ENCODE results near the gene MAPK8IP3.
A peak's percentile ranks its signal among the peaks of the same experiment; 100 is the strongest.
"Not testable (repeated sequence)": the region's sequence is repeated elsewhere in the genome, so short reads cannot be mapped to it uniquely, and the experiment has no call there.

Gene MAPK8IP3

DNA sequence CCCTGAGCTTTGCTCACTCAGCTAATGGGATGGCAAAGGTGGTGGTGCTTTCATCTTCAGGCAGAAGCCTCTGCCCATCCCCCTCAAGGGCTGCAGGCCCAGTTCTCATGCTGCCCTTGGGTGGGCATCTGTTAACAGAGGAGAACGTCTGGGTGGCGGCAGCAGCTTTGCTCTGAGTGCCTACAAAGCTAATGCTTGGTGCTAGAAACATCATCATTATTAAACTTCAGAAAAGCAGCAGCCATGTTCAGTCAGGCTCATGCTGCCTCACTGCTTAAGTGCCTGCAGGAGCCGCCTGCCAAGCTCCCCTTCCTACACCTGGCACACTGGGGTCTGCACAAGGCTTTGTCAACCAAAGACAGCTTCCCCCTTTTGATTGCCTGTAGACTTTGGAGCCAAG, 5.7 kb upstream of the MAPK8IP3 start:
- H3K79me2 ChIP-seq (ENCODE audit: control insufficient read depth, insufficient read depth, low read length): no peaks in the 10 kb centered on the region
- no peak overlapping the region for H4K8ac ChIP-seq (ENCODE audit: low read depth, low read length)
- H2AK5ac ChIP-seq (ENCODE audit: low read length): no peak overlapping the region
- H2BK15ac ChIP-seq (replicated peaks; ENCODE audit: low read depth): no peak overlapping the region
- H3K27me3 ChIP-seq (ENCODE audit: insufficient read depth, low read length, poor library complexity): no peaks in the 10 kb centered on the region
- H3K4me3 ChIP-seq (ENCODE audit: low read length): no peak overlapping the region
- no peak overlapping the region for H2BK5ac ChIP-seq (ENCODE audit: low read length)
- peaks cover 4% of the 10 kb centered on the region for H3K79me1 ChIP-seq (ENCODE audit: low read length)
- no peak for DNase-seq
- WGBS (ENCODE audit: extremely low coverage, insufficient coverage, low lambda C conversion rate): no CpG with 5 or more reads among the region's 3 CpGs
- peaks cover 17% of the 10 kb centered on the region for H3K36me3 ChIP-seq (ENCODE audit: control insufficient read depth, insufficient read depth, low read length)
- H3K9ac ChIP-seq (ENCODE audit: low read length): no peak overlapping the region
- H3K27ac ChIP-seq (ENCODE audit: low read depth, low read length): no peak overlapping the region
- H3K18ac ChIP-seq (ENCODE audit: low read length): no peak overlapping the region
- no peak overlapping the region for H2BK120ac ChIP-seq (ENCODE audit: low read depth, low read length)
- H3K23ac ChIP-seq (ENCODE audit: low read length): no peak overlapping the region
- H3K4me1 ChIP-seq (ENCODE audit: control insufficient read depth, low read depth, low read length): no peaks in the 10 kb centered on the region
- no peak overlapping the region for H3K56ac ChIP-seq (ENCODE audit: low read length)
- H3K4ac ChIP-seq (ENCODE audit: low read depth, low read length): no peak overlapping the region
- H3K4me2 ChIP-seq (ENCODE audit: low read length): no peak overlapping the region
- no peak overlapping the region for H4K5ac ChIP-seq (ENCODE audit: low read length)

DNA sequence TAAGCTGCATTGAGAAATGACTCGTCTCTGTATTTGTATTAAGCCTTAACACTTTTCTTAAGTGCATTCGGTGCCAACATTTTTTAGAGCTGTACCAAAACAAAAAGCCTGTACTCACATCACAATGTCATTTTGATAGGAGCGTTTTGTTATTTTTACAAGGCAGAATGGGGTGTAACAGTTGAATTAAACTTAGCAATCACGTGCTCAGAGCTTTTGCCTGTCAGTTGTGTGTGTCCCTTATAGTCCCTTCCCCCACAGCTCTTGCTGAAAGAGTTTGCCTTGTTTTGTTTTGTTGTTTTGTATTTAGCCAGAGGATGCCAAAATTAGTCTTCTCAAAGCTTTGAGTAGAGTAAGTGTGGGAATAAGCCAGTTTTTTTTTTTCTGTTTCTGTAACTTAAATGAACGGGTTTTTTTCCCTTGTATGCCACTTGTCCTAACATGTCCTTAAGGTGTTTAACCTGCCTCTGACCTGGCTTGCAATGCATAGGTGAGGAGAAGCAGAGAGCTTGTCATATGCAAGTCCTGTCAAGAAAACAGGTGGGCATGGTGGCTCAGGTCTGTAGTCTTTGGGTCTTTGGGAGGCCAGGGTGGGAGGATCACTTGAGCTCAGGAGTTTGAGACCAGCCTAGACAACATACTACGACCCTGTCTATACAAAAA, 4.6 kb upstream of the MAPK8IP3 start:
- Histone ChIP-seq H3K36me3 (ENCODE audit: control insufficient read depth, insufficient read depth, low read length) (peaks cover 17% of the 10 kb centered on the region), H2BK5ac (ENCODE audit: low read length) (no peak overlapping the region), H3K18ac (ENCODE audit: low read length) (no peak overlapping the region), H3K9ac (ENCODE audit: low read length) (no peak overlapping the region), H3K79me2 (ENCODE audit: control insufficient read depth, insufficient read depth, low read length) (no peaks in the 10 kb centered on the region), H3K56ac (ENCODE audit: low read length) (no peak overlapping the region), H2BK120ac (ENCODE audit: low read depth, low read length) (no peak overlapping the region), H3K27ac (ENCODE audit: low read depth, low read length) (no peak overlapping the region), H3K79me1 (ENCODE audit: low read length) (peaks cover 5% of the 10 kb centered on the region), H3K4me3 (ENCODE audit: low read length) (no peak overlapping the region), H2BK15ac (replicated peaks; ENCODE audit: low read depth) (no peak overlapping the region), H3K27me3 (ENCODE audit: insufficient read depth, low read length, poor library complexity) (no peaks in the 10 kb centered on the region), H3K4me2 (ENCODE audit: low read length) (no peak overlapping the region), H3K4me1 (ENCODE audit: control insufficient read depth, low read depth, low read length) (no peaks in the 10 kb centered on the region), H4K8ac (ENCODE audit: low read depth, low read length) (no peak overlapping the region), H3K4ac (ENCODE audit: low read depth, low read length) (no peak overlapping the region), H3K23ac (ENCODE audit: low read length) (no peak overlapping the region), H4K5ac (ENCODE audit: low read length) (no peak overlapping the region), H2AK5ac (ENCODE audit: low read length) (no peak overlapping the region)
- DNase-seq: no peak
- no CpG with 5 or more reads among the region's 6 CpGs for WGBS (ENCODE audit: extremely low coverage, insufficient coverage, low lambda C conversion rate)

DNA sequence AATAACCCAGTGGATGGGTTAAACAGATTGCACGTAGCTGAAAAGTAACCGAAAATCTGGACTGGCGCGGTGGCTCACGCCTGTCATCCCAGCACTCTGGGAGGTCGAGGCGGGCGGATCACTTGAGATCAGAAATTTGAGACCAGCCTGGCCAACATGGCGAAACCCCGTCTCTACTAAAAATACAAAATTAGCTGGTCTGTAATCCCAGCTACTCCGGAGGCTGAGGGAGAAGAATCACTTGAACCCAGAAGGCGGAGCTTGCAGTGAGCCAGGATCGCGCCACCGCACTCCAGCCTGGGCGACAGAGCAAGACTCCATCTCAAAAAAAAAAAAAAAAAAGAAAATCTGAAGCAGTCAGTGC, 689 bp upstream of the MAPK8IP3 start:
- not testable (repeated sequence) for H2BK15ac ChIP-seq (replicated peaks; ENCODE audit: low read depth); H2BK120ac ChIP-seq (ENCODE audit: low read depth, low read length); H3K4ac ChIP-seq (ENCODE audit: low read depth, low read length); H2AK5ac ChIP-seq (ENCODE audit: low read length); DNase-seq; H3K27me3 ChIP-seq (ENCODE audit: insufficient read depth, low read length, poor library complexity); H3K4me1 ChIP-seq (ENCODE audit: control insufficient read depth, low read depth, low read length); H4K5ac ChIP-seq (ENCODE audit: low read length); H3K36me3 ChIP-seq (ENCODE audit: control insufficient read depth, insufficient read depth, low read length); H4K8ac ChIP-seq (ENCODE audit: low read depth, low read length)
- Histone ChIP-seq H3K18ac (ENCODE audit: low read length) (peak overlapping the region; percentile 63), H3K27ac (ENCODE audit: low read depth, low read length) (peak overlapping the region; percentile 79), H3K4me3 (ENCODE audit: low read length) (peak overlapping the region; percentile 76), H2BK5ac (ENCODE audit: low read length) (peak overlapping the region; percentile 88), H3K4me2 (ENCODE audit: low read length) (peak overlapping the region; percentile 46), H3K79me1 (ENCODE audit: low read length) (peaks cover 15% of the 10 kb centered on the region), H3K79me2 (ENCODE audit: control insufficient read depth, insufficient read depth, low read length) (peaks cover 18% of the 10 kb centered on the region), H3K56ac (ENCODE audit: low read length) (peak overlapping the region; percentile 99), H3K9ac (ENCODE audit: low read length) (peak overlapping the region; percentile 94), H3K23ac (ENCODE audit: low read length) (peak overlapping the region; percentile 94)
- WGBS (ENCODE audit: extremely low coverage, insufficient coverage, low lambda C conversion rate): no CpG with 5 or more reads among the region's 16 CpGs

DNA sequence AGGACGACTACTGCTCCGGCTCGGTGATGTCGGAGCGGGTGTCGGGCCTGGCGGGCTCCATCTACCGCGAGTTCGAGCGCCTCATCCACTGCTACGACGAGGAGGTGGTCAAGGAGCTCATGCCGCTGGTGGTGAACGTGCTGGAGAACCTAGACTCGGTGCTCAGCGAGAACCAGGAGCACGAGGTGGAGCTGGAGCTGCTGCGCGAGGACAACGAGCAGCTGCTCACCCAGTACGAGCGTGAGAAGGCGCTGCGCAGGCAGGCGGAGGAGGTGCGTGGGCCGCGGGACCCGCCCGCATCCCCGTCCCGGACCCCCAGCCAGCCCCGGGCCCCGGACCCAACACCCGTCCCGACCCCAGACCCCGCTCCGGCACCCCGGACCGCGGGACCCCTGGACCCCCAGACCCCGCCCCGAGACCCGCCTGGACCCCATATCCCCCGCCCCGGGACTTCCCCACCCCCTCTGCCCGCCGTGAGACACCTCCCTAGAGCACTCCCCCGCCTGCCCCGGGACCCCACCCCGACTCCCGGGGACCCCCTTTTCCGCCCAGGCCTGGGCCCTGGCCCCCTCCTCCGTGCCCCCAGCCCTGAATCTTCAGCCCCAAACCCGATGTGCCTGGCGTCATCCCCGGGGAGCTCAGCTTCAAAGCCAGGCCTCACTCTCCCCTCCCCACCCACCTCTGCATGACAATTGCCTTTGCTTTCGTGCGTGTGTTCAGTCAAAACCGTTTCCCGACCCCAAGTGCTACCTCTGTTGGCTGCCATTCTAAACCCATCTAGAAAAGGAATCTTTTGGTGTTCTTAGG, 594 bp downstream of the MAPK8IP3 start:
- no peak overlapping the region for H2BK120ac ChIP-seq (ENCODE audit: low read depth, low read length)
- H3K18ac ChIP-seq (ENCODE audit: low read length): no peak overlapping the region
- peak overlapping the region; percentile 100 for H3K9ac ChIP-seq (ENCODE audit: low read length)
- peak overlapping the region; percentile 97 for H3K23ac ChIP-seq (ENCODE audit: low read length)
- H3K36me3 ChIP-seq (ENCODE audit: control insufficient read depth, insufficient read depth, low read length): peaks cover 2% of the 10 kb centered on the region
- no peaks in the 10 kb centered on the region for H3K27me3 ChIP-seq (ENCODE audit: insufficient read depth, low read length, poor library complexity)
- peaks cover 20% of the 10 kb centered on the region for H3K79me2 ChIP-seq (ENCODE audit: control insufficient read depth, insufficient read depth, low read length)
- peak; percentile 27 for DNase-seq
- peak overlapping the region; percentile 99 for H3K4me3 ChIP-seq (ENCODE audit: low read length)
- peaks cover 18% of the 10 kb centered on the region for H3K79me1 ChIP-seq (ENCODE audit: low read length)
- no peak overlapping the region for H3K4ac ChIP-seq (ENCODE audit: low read depth, low read length)
- H3K4me1 ChIP-seq (ENCODE audit: control insufficient read depth, low read depth, low read length): peaks cover 3% of the 10 kb centered on the region
- no peak overlapping the region for H4K8ac ChIP-seq (ENCODE audit: low read depth, low read length)
- peak overlapping the region; percentile 40 for H2AK5ac ChIP-seq (ENCODE audit: low read length)
- H2BK5ac ChIP-seq (ENCODE audit: low read length): peak overlapping the region; percentile 76
- peak overlapping the region; percentile 100 for H3K56ac ChIP-seq (ENCODE audit: low read length)
- H2BK15ac ChIP-seq (replicated peaks; ENCODE audit: low read depth): no peak overlapping the region
- H3K4me2 ChIP-seq (ENCODE audit: low read length): peak overlapping the region; percentile 92
- H3K27ac ChIP-seq (ENCODE audit: low read depth, low read length): no peak overlapping the region
- no CpG with 5 or more reads among the region's 62 CpGs for WGBS (ENCODE audit: extremely low coverage, insufficient coverage, low lambda C conversion rate)
- no peak overlapping the region for H4K5ac ChIP-seq (ENCODE audit: low read length)

DNA sequence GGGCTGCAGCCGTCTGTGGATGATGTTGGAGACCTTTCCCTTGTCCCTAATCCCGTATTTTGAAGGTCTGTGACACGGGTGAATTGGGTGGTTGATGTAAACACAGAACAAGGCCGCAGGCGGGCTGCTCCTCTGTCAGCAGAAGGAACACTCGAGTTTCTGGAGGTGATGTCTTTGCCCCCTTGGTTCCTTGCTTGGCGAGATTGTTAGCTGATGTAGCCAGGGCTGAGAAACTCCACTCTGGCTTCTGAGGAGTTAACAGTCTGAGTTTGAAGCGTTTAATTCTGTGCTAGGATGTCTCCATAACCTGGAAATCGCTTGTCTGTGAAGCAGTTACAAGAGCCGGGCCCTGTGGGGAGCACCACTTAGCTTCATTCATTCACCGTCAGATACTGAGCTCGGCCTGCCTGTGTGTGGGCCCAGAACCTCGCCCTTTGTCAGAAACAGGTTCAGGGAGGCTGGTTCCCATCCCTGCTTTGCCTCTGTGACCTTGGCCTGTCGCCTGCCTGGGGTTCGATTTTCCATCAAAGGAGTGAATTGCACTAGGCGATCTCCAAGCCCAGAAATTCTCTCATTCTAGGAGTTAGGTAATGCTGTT, 1.3 kb downstream of the MAPK8IP3 start:
- H4K5ac ChIP-seq (ENCODE audit: low read length): no peak overlapping the region
- H4K8ac ChIP-seq (ENCODE audit: low read depth, low read length): no peak overlapping the region
- peak overlapping the region; percentile 40 for H2AK5ac ChIP-seq (ENCODE audit: low read length)
- peak overlapping the region; percentile 92 for H3K4me2 ChIP-seq (ENCODE audit: low read length)
- peaks cover 20% of the 10 kb centered on the region for H3K79me2 ChIP-seq (ENCODE audit: control insufficient read depth, insufficient read depth, low read length)
- peak overlapping the region; percentile 75 for H3K9ac ChIP-seq (ENCODE audit: low read length)
- H3K18ac ChIP-seq (ENCODE audit: low read length): no peak overlapping the region
- H3K4ac ChIP-seq (ENCODE audit: low read depth, low read length): no peak overlapping the region
- H3K79me1 ChIP-seq (ENCODE audit: low read length): peaks cover 18% of the 10 kb centered on the region
- H3K56ac ChIP-seq (ENCODE audit: low read length): peak overlapping the region; percentile 85
- H3K4me3 ChIP-seq (ENCODE audit: low read length): peak overlapping the region; percentile 41
- DNase-seq: peak; percentile 20
- no peak overlapping the region for H3K27ac ChIP-seq (ENCODE audit: low read depth, low read length)
- peaks cover 2% of the 10 kb centered on the region for H3K36me3 ChIP-seq (ENCODE audit: control insufficient read depth, insufficient read depth, low read length)
- WGBS (ENCODE audit: extremely low coverage, insufficient coverage, low lambda C conversion rate): no CpG with 5 or more reads among the region's 16 CpGs
- H3K4me1 ChIP-seq (ENCODE audit: control insufficient read depth, low read depth, low read length): peaks cover 3% of the 10 kb centered on the region
- H3K23ac ChIP-seq (ENCODE audit: low read length): no peak overlapping the region
- H3K27me3 ChIP-seq (ENCODE audit: insufficient read depth, low read length, poor library complexity): no peaks in the 10 kb centered on the region
- H2BK15ac ChIP-seq (replicated peaks; ENCODE audit: low read depth): no peak overlapping the region
- no peak overlapping the region for H2BK120ac ChIP-seq (ENCODE audit: low read depth, low read length)
- no peak overlapping the region for H2BK5ac ChIP-seq (ENCODE audit: low read length)
